Measurements from ENCODE around the gene TBC1D22A.

TBC1D22A gene

GRCh38 chr22:46902998-46903916 lies 140.8 kb downstream of the TBC1D22A start:
- no peak for DNase-seq (ENCODE audit: low read depth in 2 of 2)
- no peak for TF ChIP-seq CTCF (IDR thresholded peaks at IDR 0.05; ENCODE audit: low read depth, low read length)
- no peak overlapping the region for H3K4me3 ChIP-seq (replicated peaks in 1 of 2; ENCODE audit: low read depth in 2 of 2, low read length in 2 of 2)

DNA sequence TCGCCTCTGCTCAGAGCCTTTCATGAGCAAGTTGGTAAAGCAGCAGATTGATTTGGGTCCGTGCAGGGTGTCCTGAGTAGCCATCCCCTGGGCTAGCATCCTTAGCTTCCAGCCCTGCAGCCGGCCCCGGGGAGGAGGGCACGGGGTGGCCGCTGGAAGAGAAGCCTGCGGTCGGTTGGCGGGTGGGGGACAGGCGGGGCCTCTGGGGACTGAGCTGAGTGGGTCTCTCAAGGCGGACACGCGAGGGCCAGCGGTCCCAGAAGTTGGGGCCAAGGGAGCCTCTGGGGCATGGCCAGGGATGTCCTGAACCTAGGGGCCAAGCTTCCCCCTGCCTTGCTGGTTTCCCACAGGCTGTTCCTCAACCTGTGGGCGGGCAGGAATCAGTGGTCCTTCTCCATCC lies 143.0 kb downstream of the TBC1D22A start:
- DNase-seq (ENCODE audit: low read depth in 2 of 2) = no peak
- H3K4me3 ChIP-seq (replicated peaks in 1 of 2; ENCODE audit: low read depth in 2 of 2, low read length in 2 of 2) = no peak overlapping the region
- no peak for TF ChIP-seq CTCF (IDR thresholded peaks at IDR 0.05; ENCODE audit: low read depth, low read length)

DNA sequence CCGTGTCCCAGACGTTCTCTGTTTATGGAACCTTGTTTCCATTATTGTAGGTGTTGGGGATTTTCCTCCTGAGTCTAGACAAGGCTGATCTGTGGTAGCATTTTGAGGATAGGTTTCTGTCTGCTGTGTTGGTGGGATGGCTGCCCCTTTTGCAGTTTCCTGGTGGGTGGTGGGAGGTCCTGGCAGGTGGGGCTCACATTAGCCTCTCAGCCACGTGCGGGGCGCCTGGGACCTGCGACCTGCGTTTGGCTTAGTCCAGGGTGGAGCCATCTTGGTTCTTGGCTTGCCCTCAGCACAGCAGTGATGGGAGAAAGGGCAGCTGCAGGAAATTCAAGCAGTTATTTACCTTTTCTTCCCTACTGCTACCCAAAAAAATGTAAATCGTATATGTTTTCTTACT lies 143.4 kb downstream of the TBC1D22A start:
- no peak for TF ChIP-seq CTCF (IDR thresholded peaks at IDR 0.05; ENCODE audit: low read depth, low read length)
- DNase-seq (ENCODE audit: low read depth in 2 of 2) = no peak
- no peak overlapping the region for H3K4me3 ChIP-seq (replicated peaks in 1 of 2; ENCODE audit: low read depth in 2 of 2, low read length in 2 of 2)

- no peak for TF ChIP-seq CTCF (IDR thresholded peaks at IDR 0.05; ENCODE audit: low read depth, low read length)
- DNase-seq (ENCODE audit: low read depth in 2 of 2) = no peak
- H3K4me3 ChIP-seq (replicated peaks in 1 of 2; ENCODE audit: low read depth in 2 of 2, low read length in 2 of 2) = no peak overlapping the region
These were observed 144.0 kb downstream of the TBC1D22A start for GRCh38 chr22:46906326-46907045.

- DNase-seq (ENCODE audit: low read depth in 2 of 2) = no peak
- H3K4me3 ChIP-seq (replicated peaks in 1 of 2; ENCODE audit: low read depth in 2 of 2, low read length in 2 of 2) = no peak overlapping the region
- no peak for TF ChIP-seq CTCF (IDR thresholded peaks at IDR 0.05; ENCODE audit: low read depth, low read length)
These were observed 145.1 kb downstream of the TBC1D22A start for GRCh38 chr22:46907241-46908215.

DNA sequence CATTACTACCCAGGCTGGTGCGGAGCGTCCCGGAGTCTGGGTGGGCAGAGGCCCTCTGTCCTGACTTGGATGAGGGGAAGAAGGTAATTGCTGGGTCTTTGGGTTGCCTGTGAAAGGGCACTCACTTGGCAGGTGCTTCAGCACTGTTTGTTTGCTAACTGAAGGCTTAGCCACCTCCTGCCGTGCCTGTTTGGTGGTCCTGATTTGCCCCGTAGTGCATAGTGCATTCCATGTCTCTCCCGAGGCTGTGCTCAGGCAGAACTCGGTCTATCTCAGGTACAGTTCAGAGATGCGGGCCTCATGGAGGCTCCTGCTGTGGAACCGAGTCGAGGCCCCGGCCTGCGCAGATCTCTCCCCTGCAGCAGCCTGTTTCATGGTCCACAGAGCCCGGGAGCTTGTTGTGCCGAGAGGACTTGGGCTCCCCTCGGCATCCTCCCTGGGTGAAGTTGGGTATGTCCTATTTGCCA lies 146.2 kb downstream of the TBC1D22A start:
- DNase-seq (ENCODE audit: low read depth in 2 of 2) = no peak
- no peak for TF ChIP-seq CTCF (IDR thresholded peaks at IDR 0.05; ENCODE audit: low read depth, low read length)

More for the DNA sequence above, 146.2 kb downstream of the TBC1D22A start:
- no peak overlapping the region for H3K4me3 ChIP-seq (replicated peaks in 1 of 2; ENCODE audit: low read depth in 2 of 2, low read length in 2 of 2)
